ENCODE data around the gene MYO15A.
"Not testable (repeated sequence)": the region's sequence is repeated elsewhere in the genome, so short reads cannot be mapped to it uniquely, and the experiment has no call there.

The MYO15A gene

GRCh38 chr17:18187226-18187625 lies 78.7 kb downstream of the MYO15A start:
- DNase-seq = no peak

- DNase-seq = peak; percentile 39
Observed at GRCh38 chr17:18187821-18188761, 79.5 kb downstream of the MYO15A start.

- no peak for DNase-seq
Observed at GRCh38 chr17:18190628-18191235, 82.2 kb downstream of the MYO15A start.

- DNase-seq = no peak
Observed at GRCh38 chr17:18191236-18191667, 82.7 kb downstream of the MYO15A start.

GRCh38 chr17:18191967-18192366 lies 83.4 kb downstream of the MYO15A start:
- no peak for DNase-seq

- no peak for DNase-seq
Observed at GRCh38 chr17:18194394-18194793, 85.8 kb downstream of the MYO15A start.

- no peak for DNase-seq
Observed at GRCh38 chr17:18194804-18195203, 86.2 kb downstream of the MYO15A start.

DNA sequence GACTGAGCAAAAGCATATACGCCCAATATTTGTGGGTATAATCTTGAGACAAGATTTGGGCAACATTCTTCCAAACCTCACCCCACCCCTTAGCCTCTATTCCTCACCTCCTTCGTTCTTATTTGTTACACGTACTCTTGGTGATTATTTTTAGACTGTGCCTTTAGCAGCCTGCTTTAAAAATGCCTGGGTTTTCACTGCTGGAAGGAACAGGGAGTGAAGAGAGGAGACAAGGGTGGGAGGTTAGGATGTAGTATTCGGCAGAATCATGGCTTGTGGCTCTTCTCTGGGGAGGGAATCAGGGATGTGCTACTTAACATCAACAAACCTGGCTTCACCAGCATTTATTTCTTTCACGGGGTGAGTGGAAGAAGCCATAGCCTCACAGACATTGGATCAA lies 86.7 kb downstream of the MYO15A start:
- DNase-seq = no peak

DNA sequence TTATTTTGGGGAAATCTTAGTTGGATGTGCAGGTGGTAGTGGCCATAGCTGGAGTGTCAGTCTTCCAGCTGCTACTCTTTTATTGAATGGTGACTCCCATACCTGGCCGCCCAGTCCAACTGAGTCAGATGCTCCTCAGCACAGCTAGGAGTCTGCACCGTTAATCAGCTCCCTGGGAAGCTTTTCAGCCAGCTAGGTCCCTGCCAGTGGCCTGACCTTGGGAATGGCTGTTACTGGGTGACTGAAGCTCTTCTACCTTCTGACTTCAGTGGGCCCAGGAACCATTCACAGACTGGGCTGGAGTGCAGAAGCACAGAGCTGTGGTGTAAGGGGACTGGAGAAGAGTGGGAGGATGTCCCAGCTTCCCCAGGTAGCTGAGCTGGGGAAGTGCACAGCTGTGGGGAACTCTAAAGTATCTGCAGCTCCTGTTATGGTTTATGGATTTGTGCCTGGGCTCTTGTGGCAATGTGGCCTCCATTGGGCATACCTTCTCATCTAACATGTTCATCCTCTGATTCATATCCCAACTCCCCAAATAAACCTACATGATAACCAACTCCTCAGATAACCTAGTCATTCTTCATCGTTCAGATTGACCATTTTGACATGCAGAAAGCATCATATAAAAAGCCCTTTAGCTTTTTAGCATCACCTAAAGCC lies 89.1 kb downstream of the MYO15A start:
- no peak for DNase-seq

GRCh38 chr17:18198530-18198929 lies 90.0 kb downstream of the MYO15A start:
- DNase-seq = no peak

DNA sequence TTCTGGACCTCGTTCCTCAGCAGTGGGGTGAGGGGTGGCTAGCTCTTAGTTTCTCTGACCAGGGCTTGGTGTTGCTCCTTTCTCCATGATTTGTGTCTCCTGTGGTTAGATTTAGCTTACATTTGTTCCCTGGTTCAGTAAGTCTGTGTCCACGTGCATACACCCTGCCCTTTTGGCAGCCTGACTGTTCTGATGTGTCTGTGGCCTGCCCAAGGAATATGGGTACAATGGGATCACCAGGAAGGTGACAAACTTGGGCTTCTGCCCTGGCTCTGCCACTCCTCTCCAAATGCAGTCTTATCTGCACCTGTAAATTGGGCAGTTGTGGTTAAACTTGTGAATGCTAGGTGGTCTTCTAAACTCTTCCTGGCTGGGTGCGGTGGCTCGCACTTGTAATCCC lies 92.6 kb downstream of the MYO15A start:
- DNase-seq = no peak

DNA sequence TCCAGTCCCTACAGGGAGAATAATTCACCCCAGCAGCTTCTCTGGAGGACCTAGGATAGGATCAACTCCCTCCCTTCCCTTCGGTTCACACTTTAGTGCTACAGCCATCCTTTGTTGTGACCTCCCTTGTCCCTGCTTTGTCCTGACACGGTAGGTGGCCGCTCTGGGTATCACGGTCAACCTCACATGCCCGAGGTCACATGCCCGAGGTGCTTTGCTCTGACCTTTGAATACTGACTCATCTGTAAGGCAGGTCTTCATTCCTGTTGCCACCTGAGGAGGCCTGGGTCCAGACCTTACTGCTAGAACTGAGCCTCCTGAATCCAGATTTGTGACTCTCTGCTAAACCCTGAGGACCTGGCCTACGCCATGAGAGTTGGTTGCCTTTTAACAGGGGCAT lies 94.8 kb downstream of the MYO15A start:
- no peak for DNase-seq

- no peak for DNase-seq
Observed at GRCh38 chr17:18205861-18206260, 97.3 kb downstream of the MYO15A start.

GRCh38 chr17:18206962-18207361 lies 98.4 kb downstream of the MYO15A start:
- DNase-seq = no peak

GRCh38 chr17:18208092-18208491 lies 99.5 kb downstream of the MYO15A start:
- DNase-seq = no peak

DNA sequence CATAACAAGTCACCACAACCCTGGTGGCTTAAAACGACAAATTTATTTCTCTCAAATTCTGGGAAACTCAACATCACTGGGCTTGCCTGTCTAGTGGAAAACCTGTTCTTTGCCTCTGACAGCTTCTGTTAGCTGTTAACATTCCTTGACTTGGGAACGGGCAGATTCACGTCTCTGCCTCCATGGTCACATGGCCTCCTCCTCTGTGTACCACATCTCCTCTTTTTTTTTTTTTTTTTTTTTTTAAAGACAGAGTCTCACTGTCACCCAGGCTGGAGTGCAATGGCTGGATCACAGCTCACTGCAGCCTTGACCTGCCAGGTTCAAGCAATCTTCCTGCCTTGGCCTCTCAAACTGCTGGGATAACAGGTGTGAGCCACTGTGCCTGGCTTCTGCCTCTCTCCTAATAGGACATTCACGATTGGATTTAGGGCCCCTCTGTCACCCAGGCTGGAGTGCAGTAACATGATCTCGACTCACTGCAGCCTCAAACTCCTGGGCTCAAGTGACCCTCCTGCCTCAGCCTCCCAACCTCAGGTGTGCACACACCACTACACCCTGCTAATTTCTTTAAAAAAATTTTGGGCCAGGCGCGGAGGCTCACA lies 105.2 kb downstream of the MYO15A start:
- DNase-seq = no peak

GRCh38 chr17:18216906-18217305 lies 108.3 kb downstream of the MYO15A start:
- not testable (repeated sequence) for DNase-seq

DNA sequence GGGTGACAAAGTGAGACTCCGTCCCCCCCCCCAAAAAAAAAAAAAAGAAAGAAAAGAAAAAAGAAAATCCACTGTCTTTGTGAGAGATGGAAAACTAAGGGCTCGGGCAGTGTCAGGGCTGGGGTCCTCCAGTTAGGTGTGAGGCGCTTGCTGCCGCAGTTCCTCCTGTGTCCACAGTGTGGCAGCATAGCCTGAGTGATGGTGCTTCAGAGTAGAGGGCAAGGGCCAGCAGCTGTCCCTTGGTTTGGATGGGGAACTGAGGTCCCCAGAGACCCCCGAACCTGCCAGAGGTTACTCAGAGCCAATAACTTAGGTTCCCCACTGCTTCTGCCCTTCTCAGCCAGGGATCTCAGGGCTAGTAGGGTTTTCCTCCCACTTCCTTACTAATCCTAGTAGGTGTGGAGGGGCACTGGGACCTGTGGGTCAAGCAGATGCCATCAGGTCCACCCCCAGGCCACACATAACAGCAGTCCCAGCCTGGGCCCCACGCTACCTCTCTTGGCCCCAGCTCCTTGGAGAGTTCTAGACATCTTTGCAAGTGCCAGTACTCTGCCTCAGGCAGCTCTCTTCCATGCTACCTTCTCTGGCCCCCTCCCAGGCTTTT lies 109.0 kb downstream of the MYO15A start:
- DNase-seq = peak; percentile 76

GRCh38 chr17:18218756-18219415 lies 110.3 kb downstream of the MYO15A start:
- no peak for DNase-seq

DNA sequence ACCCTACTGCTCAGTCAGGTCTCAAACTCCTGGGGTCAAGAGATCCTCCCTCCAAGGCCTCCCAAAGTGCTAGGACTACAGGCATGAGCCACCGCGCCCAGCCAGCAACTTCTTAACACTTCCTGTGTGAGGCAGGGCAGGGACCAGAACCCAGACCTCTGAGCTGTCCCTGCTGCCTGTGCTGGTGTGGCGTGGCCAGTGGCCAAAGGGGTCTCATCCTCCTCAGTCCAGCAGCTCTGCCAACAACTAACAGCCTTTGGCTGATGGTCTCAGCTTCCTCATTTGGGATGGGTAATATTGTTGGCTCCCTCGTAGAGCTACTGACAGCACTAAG lies 115.5 kb downstream of the MYO15A start:
- no peak for DNase-seq

DNA sequence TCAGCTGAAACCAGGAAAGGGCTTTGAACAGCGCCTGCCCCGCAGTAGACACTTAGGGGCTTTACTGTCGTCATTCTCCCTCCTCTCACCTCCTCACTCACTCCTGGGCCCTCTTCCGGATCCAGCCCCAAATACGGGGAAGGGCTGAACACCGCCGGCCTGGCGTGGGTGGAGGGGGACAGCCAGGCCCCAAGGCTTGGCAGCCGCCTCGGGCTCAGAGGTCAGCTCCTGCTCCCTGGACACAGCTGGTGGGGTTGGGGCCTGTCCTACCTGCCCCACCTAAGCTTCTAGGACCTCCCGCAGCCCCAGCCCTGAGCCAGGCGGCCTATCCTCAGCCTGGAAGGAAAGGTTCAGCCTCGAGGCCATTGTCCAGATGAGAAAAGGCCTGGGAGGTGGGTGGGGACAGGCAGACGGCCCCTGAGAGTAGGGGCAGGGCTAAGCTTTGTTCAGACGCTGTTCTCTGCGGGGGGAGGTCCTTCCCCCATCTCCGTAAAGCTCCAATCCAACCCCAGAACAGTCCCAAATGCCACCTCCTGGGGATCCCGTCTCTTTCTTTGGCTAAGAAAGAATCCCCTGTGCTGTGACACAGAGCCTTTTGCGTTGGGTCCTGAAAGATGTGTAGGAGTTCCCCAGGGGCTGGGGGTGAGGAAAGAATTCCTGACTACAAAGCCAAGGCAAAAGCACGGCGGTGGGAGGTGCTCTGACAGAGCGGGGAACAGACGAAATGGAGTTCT lies 116.0 kb downstream of the MYO15A start:
- no peak for DNase-seq

Measured in stimulated activated CD4-positive, alpha-beta T cell treated with anti-CD3 and anti-CD28 coated beads, Interleukin-1b, Interleukin-23, amount 100 ng/mL, for 48 hours (primary cell).